NOMO-1 (cell line): Measurements from ENCODE around the gene NLRX1.
"Not testable (repeated sequence)": the region's sequence is repeated elsewhere in the genome, so short reads cannot be mapped to it uniquely, and the experiment has no call there.

Experiments used
- DNase-seq, 2 experiments: peaks; one replicate each; lab custom pipeline; 2025; ENCODE audit not compliant: unreplicated experiment in 2 of 2; lab: John Stamatoyannopoulos, UW

NLRX1 gene

GRCh38 chr11:119205574-119206510 lies 37.3 kb downstream of the NLRX1 start, which contains the start of gene CBL:
Gene CBL (plus strand): TSS chr11:119206339. CDS start chr11:119206418, 79 bp downstream.
- DNase-seq = peak; percentile 63 to 82

GRCh38 chr11:119206511-119207414 lies 38.2 kb downstream of the NLRX1 start:
- DNase-seq = peak in 1 of 2 experiments; percentile 8

GRCh38 chr11:119207415-119207960 lies 39.0 kb downstream of the NLRX1 start:
- DNase-seq = peak in 1 of 2 experiments; percentile 80

- DNase-seq = no peak
Measured at GRCh38 chr11:119209186-119209585, 40.7 kb downstream of the NLRX1 start.

- DNase-seq = no peak
Measured at GRCh38 chr11:119210050-119210449, 41.5 kb downstream of the NLRX1 start.

- DNase-seq = no peak
Measured at GRCh38 chr11:119218141-119218878, 49.8 kb downstream of the NLRX1 start.

GRCh38 chr11:119222308-119222707 lies 53.8 kb downstream of the NLRX1 start:
- no peak for DNase-seq

- no peak for DNase-seq
Measured at GRCh38 chr11:119222891-119223290, 54.4 kb downstream of the NLRX1 start.

GRCh38 chr11:119223856-119224255 lies 55.3 kb downstream of the NLRX1 start:
- no peak for DNase-seq

GRCh38 chr11:119228535-119229287 lies 60.2 kb downstream of the NLRX1 start:
- not testable (repeated sequence) for DNase-seq

GRCh38 chr11:119229288-119229672 lies 60.8 kb downstream of the NLRX1 start:
- no peak for DNase-seq

GRCh38 chr11:119229741-119230140 lies 61.2 kb downstream of the NLRX1 start:
- no peak for DNase-seq
